ENCODE data around the gene ETHE1.
A peak's percentile ranks its signal among the peaks of the same experiment; 100 is the strongest.
"Not testable (repeated sequence)": the region's sequence is repeated elsewhere in the genome, so short reads cannot be mapped to it uniquely, and the experiment has no call there.

Gene ETHE1

GRCh38 chr19:43524922-43525835 is 1.8 kb downstream of the ETHE1 start:
- Histone ChIP-seq H3K27me3 (ENCODE audit: insufficient read depth, poor library complexity, severe bottlenecking) (no peaks in the 10 kb centered on the region), H3K27ac (ENCODE audit: poor library complexity, severe bottlenecking) (peak overlapping the region; percentile 82), H3K36me3 (ENCODE audit: low read depth) (peaks cover 28% of the 10 kb centered on the region), H3K4me1 (ENCODE audit: insufficient read depth, poor library complexity, severe bottlenecking) (peaks cover 19% of the 10 kb centered on the region), H3K9me3 (ENCODE audit: severe bottlenecking) (no peaks in the 10 kb centered on the region), H3K4me3 (ENCODE audit: severe bottlenecking) (peak overlapping the region; percentile 93)
- TF ChIP-seq CTCF (IDR thresholded peaks at IDR 0.05; ENCODE audit: poor library complexity, severe bottlenecking) = no peak
- peak; percentile 87 for DNase-seq (ENCODE audit: low spot score)
- ATAC-seq (ENCODE audit: low read depth) = peak; percentile 83

- not testable (repeated sequence) for ATAC-seq (ENCODE audit: low read depth); DNase-seq (ENCODE audit: low spot score); H3K4me3 ChIP-seq (ENCODE audit: severe bottlenecking); H3K27ac ChIP-seq (ENCODE audit: poor library complexity, severe bottlenecking); H3K9me3 ChIP-seq (ENCODE audit: severe bottlenecking); H3K27me3 ChIP-seq (ENCODE audit: insufficient read depth, poor library complexity, severe bottlenecking)
- peaks cover 32% of the 10 kb centered on the region for H3K36me3 ChIP-seq (ENCODE audit: low read depth)
- H3K4me1 ChIP-seq (ENCODE audit: insufficient read depth, poor library complexity, severe bottlenecking) = peaks cover 21% of the 10 kb centered on the region
Measured at GRCh38 chr19:43523696-43524095, 3.3 kb downstream of the ETHE1 start.

GRCh38 chr19:43522929-43523328 is 4.1 kb downstream of the ETHE1 start:
- TF ChIP-seq CTCF (IDR thresholded peaks at IDR 0.05; ENCODE audit: poor library complexity, severe bottlenecking) = no peak
- peaks cover 21% of the 10 kb centered on the region for H3K4me1 ChIP-seq (ENCODE audit: insufficient read depth, poor library complexity, severe bottlenecking)
- peaks cover 32% of the 10 kb centered on the region for H3K36me3 ChIP-seq (ENCODE audit: low read depth)
- no peak overlapping the region for H3K27ac ChIP-seq (ENCODE audit: poor library complexity, severe bottlenecking)
- H3K27me3 ChIP-seq (ENCODE audit: insufficient read depth, poor library complexity, severe bottlenecking) = no peaks in the 10 kb centered on the region
- H3K4me3 ChIP-seq (ENCODE audit: severe bottlenecking) = no peak overlapping the region
- no peak for ATAC-seq (ENCODE audit: low read depth)
- no peak for DNase-seq (ENCODE audit: low spot score)
- H3K9me3 ChIP-seq (ENCODE audit: severe bottlenecking) = no peaks in the 10 kb centered on the region

GRCh38 chr19:43519436-43520088 is 7.4 kb downstream of the ETHE1 start:
- ATAC-seq (ENCODE audit: low read depth) = peak; percentile 86
- no peak overlapping the region for H3K4me3 ChIP-seq (ENCODE audit: severe bottlenecking)
- peak; percentile 95 for TF ChIP-seq CTCF (IDR thresholded peaks at IDR 0.05; ENCODE audit: poor library complexity, severe bottlenecking)
- H3K36me3 ChIP-seq (ENCODE audit: low read depth) = peaks cover 49% of the 10 kb centered on the region
- H3K27ac ChIP-seq (ENCODE audit: poor library complexity, severe bottlenecking) = peak overlapping the region; percentile 48
- DNase-seq (ENCODE audit: low spot score) = no peak
- H3K4me1 ChIP-seq (ENCODE audit: insufficient read depth, poor library complexity, severe bottlenecking) = peaks cover 9% of the 10 kb centered on the region
- H3K27me3 ChIP-seq (ENCODE audit: insufficient read depth, poor library complexity, severe bottlenecking) = no peaks in the 10 kb centered on the region
- H3K9me3 ChIP-seq (ENCODE audit: severe bottlenecking) = no peaks in the 10 kb centered on the region

GRCh38 chr19:43518051-43518450 is 8.9 kb downstream of the ETHE1 start:
- H3K4me1 ChIP-seq (ENCODE audit: insufficient read depth, poor library complexity, severe bottlenecking) = peaks cover 7% of the 10 kb centered on the region

GRCh38 chr19:43512399-43512798 is 14.6 kb downstream of the ETHE1 start:
- H3K27ac ChIP-seq (ENCODE audit: poor library complexity, severe bottlenecking); ATAC-seq (ENCODE audit: low read depth); H3K4me3 ChIP-seq (ENCODE audit: severe bottlenecking); H3K9me3 ChIP-seq (ENCODE audit: severe bottlenecking); H3K27me3 ChIP-seq (ENCODE audit: insufficient read depth, poor library complexity, severe bottlenecking); H3K4me1 ChIP-seq (ENCODE audit: insufficient read depth, poor library complexity, severe bottlenecking); DNase-seq (ENCODE audit: low spot score): not testable (repeated sequence)
- peaks cover 60% of the 10 kb centered on the region for H3K36me3 ChIP-seq (ENCODE audit: low read depth)

More at GRCh38 chr19:43518051-43518450, 8.9 kb downstream of the ETHE1 start:
- Histone ChIP-seq H3K36me3 (ENCODE audit: low read depth) (peaks cover 41% of the 10 kb centered on the region), H3K4me3 (ENCODE audit: severe bottlenecking) (no peak overlapping the region), H3K9me3 (ENCODE audit: severe bottlenecking) (no peaks in the 10 kb centered on the region), H3K27ac (ENCODE audit: poor library complexity, severe bottlenecking) (peak overlapping the region; percentile 48), H3K27me3 (ENCODE audit: insufficient read depth, poor library complexity, severe bottlenecking) (no peaks in the 10 kb centered on the region)
- no peak for TF ChIP-seq CTCF (IDR thresholded peaks at IDR 0.05; ENCODE audit: poor library complexity, severe bottlenecking)
- DNase-seq (ENCODE audit: low spot score) (no peak), ATAC-seq (ENCODE audit: low read depth) (no peak)

Data from RWPE2 (cell line).